Measurements from ENCODE around the gene TMIGD1. TPM values are rescaled to one million over a fixed set of nuclear protein-coding genes. Genes with fewer than 3 reads are reported as not detected.

Gene TMIGD1
- polyA plus RNA-seq, 1 of the 3 experiments (the other 2 are of a cell fraction) = not detected

- H3K9ac ChIP-seq = no peak overlapping the region
- no peak overlapping the region for H3K4me2 ChIP-seq
- H3K9me3 ChIP-seq = no peaks in the 10 kb centered on the region
- no peak overlapping the region for H3K4me3 ChIP-seq (ENCODE audit: low read depth in 2 of 2, low read length in 1 of 2)
- no peaks in the 10 kb centered on the region for H4K20me1 ChIP-seq (ENCODE audit: insufficient read depth)
- no peaks in the 10 kb centered on the region for H3F3A ChIP-seq (replicated peaks; ENCODE audit: insufficient read depth)
- H3K9me2 ChIP-seq = no peaks in the 10 kb centered on the region
- TF ChIP-seq YY1 (IDR thresholded peaks at IDR 0.05; ENCODE audit: low read depth) (no peak), REST (IDR thresholded peaks at IDR 0.05; ENCODE audit: low read depth, low read length) (no peak), NFIC (IDR thresholded peaks at IDR 0.05; ENCODE audit: borderline replicate concordance) (no peak), USF1 (IDR thresholded peaks at IDR 0.05; ENCODE audit: borderline replicate concordance, low read depth) (no peak), RFX5 (IDR thresholded peaks at IDR 0.05; ENCODE audit: low read length) (no peak), GATA2 (CRISPR knock-in tag; IDR thresholded peaks at IDR 0.05) (no peak), RAD21 (IDR thresholded peaks at IDR 0.05; ENCODE audit: low read length) (no peak), FOXJ3 (CRISPR knock-in tag; IDR thresholded peaks at IDR 0.05) (no peak), PBX3 (IDR thresholded peaks at IDR 0.05) (no peak), JUND (IDR thresholded peaks at IDR 0.05) (no peak), MAX (IDR thresholded peaks at IDR 0.05; ENCODE audit: low read depth) (no peak), USF2 (IDR thresholded peaks at IDR 0.05; ENCODE audit: borderline replicate concordance, low read depth, low read length) (no peak), GABPA (IDR thresholded peaks at IDR 0.05; ENCODE audit: low read depth) (no peak)
- WGBS (ENCODE audit: low lambda C conversion rate) = 89% methylated on average over 6 of the region's 6 CpGs
- CTCF ChIA-PET = no interaction called here
- H3K27ac ChIP-seq (ENCODE audit: low read depth in 2 of 2, low read length in 1 of 2) = no peak overlapping the region
- H3K79me2 ChIP-seq (ENCODE audit: insufficient read depth) = no peaks in the 10 kb centered on the region
- no peaks in the 10 kb centered on the region for H3K4me1 ChIP-seq (ENCODE audit: control insufficient read depth in 1 of 2, insufficient read depth in 2 of 2, low read depth in 1 of 2, low read length in 1 of 2)
- H2AFZ ChIP-seq (ENCODE audit: low read depth) = no peak overlapping the region
- no peaks in the 10 kb centered on the region for H3K36me3 ChIP-seq (replicated peaks in 1 of 2; ENCODE audit: control insufficient read depth in 1 of 2, insufficient read depth in 2 of 2, low read length in 1 of 2)
- POLR2A ChIA-PET = no interaction called here
- no peaks in the 10 kb centered on the region for H3K27me3 ChIP-seq (ENCODE audit: insufficient read depth)
- no peak for DNase-seq
Measured at GRCh38 chr17:30309591-30309990, 24.3 kb downstream of the TMIGD1 start.
